GM12873 (cell line): ENCODE data around the gene LMAN1.

ENCODE experiments used
- TF ChIP-seq, protein P1 (sequence below): IDR thresholded peaks from 2 replicates; pipeline ENCODE4 v1.5.1; 2012; ENCODE audit warnings: low read depth, mild to moderate bottlenecking, moderate library complexity, low read length, control low read depth; ENCODE audit not compliant: insufficient read depth; ENCODE audit errors: missing control alignments

Gene LMAN1

GRCh38 chr18:59279722-59280121, 79.3 kb downstream of the LMAN1 start:
- TF ChIP-seq, protein P1, sequence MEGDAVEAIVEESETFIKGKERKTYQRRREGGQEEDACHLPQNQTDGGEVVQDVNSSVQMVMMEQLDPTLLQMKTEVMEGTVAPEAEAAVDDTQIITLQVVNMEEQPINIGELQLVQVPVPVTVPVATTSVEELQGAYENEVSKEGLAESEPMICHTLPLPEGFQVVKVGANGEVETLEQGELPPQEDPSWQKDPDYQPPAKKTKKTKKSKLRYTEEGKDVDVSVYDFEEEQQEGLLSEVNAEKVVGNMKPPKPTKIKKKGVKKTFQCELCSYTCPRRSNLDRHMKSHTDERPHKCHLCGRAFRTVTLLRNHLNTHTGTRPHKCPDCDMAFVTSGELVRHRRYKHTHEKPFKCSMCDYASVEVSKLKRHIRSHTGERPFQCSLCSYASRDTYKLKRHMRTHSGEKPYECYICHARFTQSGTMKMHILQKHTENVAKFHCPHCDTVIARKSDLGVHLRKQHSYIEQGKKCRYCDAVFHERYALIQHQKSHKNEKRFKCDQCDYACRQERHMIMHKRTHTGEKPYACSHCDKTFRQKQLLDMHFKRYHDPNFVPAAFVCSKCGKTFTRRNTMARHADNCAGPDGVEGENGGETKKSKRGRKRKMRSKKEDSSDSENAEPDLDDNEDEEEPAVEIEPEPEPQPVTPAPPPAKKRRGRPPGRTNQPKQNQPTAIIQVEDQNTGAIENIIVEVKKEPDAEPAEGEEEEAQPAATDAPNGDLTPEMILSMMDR, result no peak

DNA sequence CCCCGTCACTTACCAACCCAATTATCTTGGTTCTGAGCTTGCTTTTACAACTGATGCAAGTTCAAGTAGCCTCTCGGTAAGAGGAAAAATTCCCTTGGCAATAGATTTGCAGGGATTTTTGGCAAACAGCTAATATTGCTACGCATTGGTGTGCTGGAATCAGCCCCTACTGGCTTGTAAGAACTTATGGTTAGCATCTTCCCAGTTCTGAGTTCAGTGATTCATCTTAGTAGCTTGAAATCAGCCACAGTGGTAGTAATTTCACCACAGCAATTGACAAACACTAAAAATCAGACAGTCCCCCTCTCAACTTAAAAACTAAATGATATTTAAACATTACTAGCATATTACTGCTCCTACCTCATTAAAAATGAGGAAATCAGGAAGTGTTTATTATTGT, 79.9 kb downstream of the LMAN1 start:
- TF ChIP-seq, protein P1, result no peak

GRCh38 chr18:59278793-59279192, 80.3 kb downstream of the LMAN1 start:
- TF ChIP-seq, protein P1, result no peak
